Hepatocyte (in vitro differentiated cells): ENCODE data around the gene EDDM13. TPM values are rescaled to one million over a fixed set of nuclear protein-coding genes. Genes with fewer than 3 reads are reported as not detected.

Experiments used
- polyA plus RNA-seq: library from polyadenylated mRNA; unstranded; fragments of >200 nt; fragmentation: Nextera tagmentation; extraction: Ambion mirVana; gene quantifications from 2 replicates; pipeline ENCODE4 v1.2.1, GENCODE V29; 2016
- small RNA-seq: library from RNA; depleted of rRNA; stranded (forward); fragments of <200 nt; gene quantifications from one replicate; pipeline ENCODE3, GENCODE V24; 2014
- total RNA-seq: library from RNA; depleted of rRNA; stranded (reverse); fragments of >200 nt; gene quantifications from 2 replicates; pipeline ENCODE4 v1.2.3, GENCODE V29; 2014

Gene EDDM13
- total and polyA plus RNA-seq, 2 experiments from 2014 or later, result not detected

Small RNA genes lying within 50 kb of the gene (small RNA-seq; reads per million reads assigned to genes)
- not detected for gene RF00019

Other genes starting within 250 kb of the EDDM13 start
- 14.5 and 23.5 TPM in 2 replicates for gene ZNF787, start 151.5 kb upstream of the EDDM13 start, total RNA-seq
- 24.9 and 27.2 TPM in 2 replicates for gene ZNF787, start 151.5 kb upstream of the EDDM13 start, polyA plus RNA-seq
- 38.3 and 46.6 TPM in 2 replicates for gene ZNF444, start 131.5 kb upstream of the EDDM13 start, total RNA-seq
- gene ZNF444, start 131.5 kb upstream of the EDDM13 start, polyA plus RNA-seq, result 60.2 and 74.3 TPM in 2 replicates
- gene GALP, start 96.7 kb upstream of the EDDM13 start, total RNA-seq, result not detected in 2 replicates
- gene GALP, start 96.7 kb upstream of the EDDM13 start, polyA plus RNA-seq, result not detected in 2 replicates
- not detected in 2 replicates for gene ZSCAN5B, start 75.0 kb upstream of the EDDM13 start, total RNA-seq
- gene ZSCAN5B, start 75.0 kb upstream of the EDDM13 start, polyA plus RNA-seq, result not detected in 2 replicates
- gene ZSCAN5C, start 70.5 kb upstream of the EDDM13 start, total RNA-seq, result not detected in 2 replicates
- not detected in 2 replicates for gene ZSCAN5C, start 70.5 kb upstream of the EDDM13 start, polyA plus RNA-seq
- gene ZSCAN5A, start 42.1 kb downstream of the EDDM13 start, total RNA-seq, result 7.0 and 10.6 TPM in 2 replicates
- gene ZSCAN5A, start 42.1 kb downstream of the EDDM13 start, polyA plus RNA-seq, result 4.9 and 7.3 TPM in 2 replicates
- gene ZNF582, start 120.8 kb downstream of the EDDM13 start, total RNA-seq, result 3.2 and 3.9 TPM in 2 replicates
- gene ZNF582, start 120.8 kb downstream of the EDDM13 start, polyA plus RNA-seq, result 4.5 and 5.6 TPM in 2 replicates
- 9.7 and 11.8 TPM in 2 replicates for gene ZNF583, start 131.6 kb downstream of the EDDM13 start, total RNA-seq
- gene ZNF583, start 131.6 kb downstream of the EDDM13 start, polyA plus RNA-seq, result 4.8 and 7.4 TPM in 2 replicates
- gene ZNF667, start 204.6 kb downstream of the EDDM13 start, total RNA-seq, result 3.4 and 4.4 TPM in 2 replicates
- gene ZNF667, start 204.6 kb downstream of the EDDM13 start, polyA plus RNA-seq, result 2.4 and 2.7 TPM in 2 replicates
- 1.8 and 2.1 TPM in 2 replicates for gene ZNF471, start 235.1 kb downstream of the EDDM13 start, total RNA-seq
- 1.7 and 2.5 TPM in 2 replicates for gene ZNF471, start 235.1 kb downstream of the EDDM13 start, polyA plus RNA-seq